Measurements from ENCODE around the gene METTL16. TPM values are rescaled to one million over a fixed set of nuclear protein-coding genes. Genes with fewer than 3 reads are reported as not detected.

The METTL16 gene
- total and polyA plus RNA-seq, 2 of the 8 experiments (the other 6 are each of a cell fraction or from before 2014, with no cell fraction given): 22.8 to 59.4 TPM

GRCh38 chr17:2406271-2406902 is 105.3 kb downstream of the METTL16 start:
- Histone ChIP-seq H3K4me2 (ENCODE audit: insufficient read depth in 1 of 2, low read depth in 2 of 2, low read length in 2 of 2) (no peak overlapping the region), H4K8ac (ENCODE audit: extremely low read depth, insufficient read depth, low read length) (no peak overlapping the region), H3K9me3 (ENCODE audit: insufficient read depth in 2 of 2, low read depth in 1 of 2, low read length in 1 of 2) (no peaks in the 10 kb centered on the region), H2BK15ac (ENCODE audit: low read length) (no peak overlapping the region), H3K23me2 (ENCODE audit: low read depth, low read length) (peaks cover 10% of the 10 kb centered on the region), H3K27me3 (replicated peaks in 1 of 4; ENCODE audit: control insufficient read depth in 3 of 4, extremely low read depth in 1 of 4, insufficient read depth in 3 of 4, low read length in 3 of 4) (peaks cover 0 to 2% (median 0%) of the 10 kb centered on the region in 4 experiments; a peak in 2 of 7 replicates), H4K91ac (replicated peaks; ENCODE audit: insufficient read length, low read length) (no peak overlapping the region), H3K27ac (ENCODE audit: low read depth, low read length) (no peak overlapping the region), H2BK12ac (ENCODE audit: low read depth, low read length) (no peak overlapping the region), H3K4me1 (replicated peaks in 1 of 4; ENCODE audit: control insufficient read depth in 3 of 4, insufficient read depth in 4 of 4, low read length in 3 of 4) (peaks cover 0 to 4% (median 0%) of the 10 kb centered on the region in 4 experiments; a peak in 2 of 7 replicates), H4K5ac (ENCODE audit: insufficient read length, low read depth, low read length) (no peak overlapping the region), H2AFZ (ENCODE audit: low read length) (no peak overlapping the region), H3K36me3 (ENCODE audit: control insufficient read depth in 2 of 4, insufficient read depth in 4 of 4, low read length in 3 of 4) (no peaks in the 10 kb centered on the region; a peak in 1 of 8 replicates), H3K4me3 (ENCODE audit: extremely low read depth in 1 of 4, insufficient read depth in 2 of 4, low read depth in 3 of 4, low read length in 4 of 4) (no peak overlapping the region), H4K20me1 (replicated peaks in 1 of 2; ENCODE audit: control insufficient read depth in 1 of 2, insufficient read depth in 2 of 2, low read length in 2 of 2) (peaks cover 0 to 3% of the 10 kb centered on the region in 2 experiments), H2AK5ac (ENCODE audit: low read depth, low read length) (no peak overlapping the region), H3K4ac (replicated peaks; ENCODE audit: insufficient read length, low read depth, low read length) (no peak overlapping the region), H2BK20ac (ENCODE audit: low read length) (no peak overlapping the region), H3K79me2 (ENCODE audit: control insufficient read depth in 1 of 2, insufficient read depth in 2 of 2, low read length in 2 of 2) (no peaks in the 10 kb centered on the region), H2BK5ac (ENCODE audit: low read depth, low read length) (no peak overlapping the region), H3K56ac (replicated peaks; ENCODE audit: insufficient read length, low read depth, low read length) (no peak overlapping the region), H3K9ac (replicated peaks in 1 of 4; ENCODE audit: extremely low read depth in 1 of 4, low read depth in 3 of 4, low read length in 3 of 4) (no peak overlapping the region), H3K79me1 (ENCODE audit: low read depth, low read length) (no peaks in the 10 kb centered on the region), H3K14ac (ENCODE audit: insufficient read length) (no peak overlapping the region), H3K18ac (ENCODE audit: extremely low read depth, low read length) (no peak overlapping the region), H2BK120ac (replicated peaks; ENCODE audit: low read depth, low read length) (no peak overlapping the region), H3K23ac (ENCODE audit: insufficient read length) (no peak overlapping the region)
- CTCF ChIA-PET (ENCODE audit: partially characterized antibody): interaction anchor here (0.6 to 8.8 kb wide), 4 partner anchors 10 to 107 kb away, joined by 3 to 135 read pairs (median 14); no protein-coding TSS in a partner anchor
- TF ChIP-seq HDAC2 (IDR thresholded peaks at IDR 0.05; ENCODE audit: borderline replicate concordance in 1 of 2, low read depth in 2 of 2, low read length in 2 of 2): no peak
- TF ChIP-seq BCL11A (IDR thresholded peaks at IDR 0.05; ENCODE audit: low read depth in 2 of 2, low read length in 2 of 2): no peak
- no peak for TF ChIP-seq ZNF274 (IDR thresholded peaks at IDR 0.05; ENCODE audit: borderline replicate concordance, extremely low read depth, low read length)
- TF ChIP-seq, protein P1, sequence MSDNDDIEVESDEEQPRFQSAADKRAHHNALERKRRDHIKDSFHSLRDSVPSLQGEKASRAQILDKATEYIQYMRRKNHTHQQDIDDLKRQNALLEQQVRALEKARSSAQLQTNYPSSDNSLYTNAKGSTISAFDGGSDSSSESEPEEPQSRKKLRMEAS (IDR thresholded peaks at IDR 0.05): no peak
- no peak for TF ChIP-seq EZH2 (IDR thresholded peaks at IDR 0.05; ENCODE audit: low read depth, low read length, severe bottlenecking)
- no peak for DNase-seq (ENCODE audit: low read depth in 1 of 2, low spot score in 2 of 2)
- WGBS, 2 experiments (ENCODE audit: extremely low coverage in 1 of 2, insufficient coverage in 1 of 2, insufficient read length in 1 of 2, insufficient replicate concordance in 2 of 2, low coverage in 1 of 2, low lambda C conversion rate in 2 of 2, missing lambda C conversion rate in 1 of 2): 92% methylated on average over 8 of the region's 8 CpGs; no CpG with 5 or more reads in 1 of the 2 experiments
- FAIRE-seq: no peak
- POLR2A ChIA-PET (ENCODE audit: partially characterized antibody): interaction anchor here (0.8 to 1.6 kb wide), 4 partner anchors 9 to 67 kb away, joined by 3 to 4 read pairs (median 3); no protein-coding TSS in a partner anchor
